Measurements from ENCODE around the gene CDC20.

DNA sequence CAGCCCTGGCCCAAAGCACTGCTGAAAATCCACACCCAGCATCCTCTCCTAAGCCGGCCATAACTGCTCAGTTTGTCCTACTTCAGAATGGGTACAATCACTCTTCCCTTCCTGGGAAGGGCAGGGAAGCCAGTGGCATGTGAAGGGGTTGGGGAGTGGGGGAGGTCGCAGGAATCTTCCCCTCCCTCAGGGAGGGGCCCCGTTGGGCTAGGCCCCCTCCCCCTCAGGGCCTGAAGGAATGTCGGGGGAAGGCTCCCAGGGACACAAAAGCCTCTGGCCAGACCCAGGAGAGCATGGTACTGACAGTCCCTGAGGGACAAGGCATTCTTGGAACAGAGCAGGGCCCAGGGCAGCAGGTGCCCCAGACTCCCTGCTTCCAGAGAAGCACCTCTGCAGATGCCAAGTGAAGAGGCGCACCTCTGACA is 7.8 kb downstream of the CDC20 start:
- no peak for TF ChIP-seq CTCF (conservative IDR thresholded peaks at IDR 0.05 in 1 of 2, IDR thresholded peaks at IDR 0.05 in 1 of 2; ENCODE audit: low read depth in 1 of 2, low read length in 2 of 2)
- TF ChIP-seq EZH2 (IDR thresholded peaks at IDR 0.05; ENCODE audit: low read length, missing control alignments): no peak

All from fibroblast of lung (primary cell).